ENCODE data around the gene EIPR1.

Gene EIPR1

GRCh38 chr2:3264010-3264744 lies 113.4 kb downstream of the EIPR1 start:
- no peak for DNase-seq

DNA sequence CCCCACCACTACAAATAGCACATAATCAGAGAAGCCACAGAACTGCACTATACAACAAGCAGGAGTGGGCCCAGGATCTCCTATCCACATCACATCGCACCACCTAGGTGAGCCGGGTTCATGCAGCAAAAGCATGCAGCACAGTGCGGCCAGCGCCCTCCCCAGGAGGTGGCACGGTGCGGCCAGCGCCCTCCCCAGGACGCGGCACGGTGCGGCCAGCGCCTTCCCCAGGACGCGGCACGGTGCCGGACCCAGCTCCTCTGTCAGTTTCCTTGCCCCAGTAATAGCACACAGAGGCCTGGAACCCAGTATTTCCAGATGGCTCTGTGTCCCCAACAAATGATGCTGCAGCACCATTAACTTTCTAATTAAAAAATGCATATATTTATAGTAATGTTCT lies 114.1 kb downstream of the EIPR1 start:
- no peak for DNase-seq

DNA sequence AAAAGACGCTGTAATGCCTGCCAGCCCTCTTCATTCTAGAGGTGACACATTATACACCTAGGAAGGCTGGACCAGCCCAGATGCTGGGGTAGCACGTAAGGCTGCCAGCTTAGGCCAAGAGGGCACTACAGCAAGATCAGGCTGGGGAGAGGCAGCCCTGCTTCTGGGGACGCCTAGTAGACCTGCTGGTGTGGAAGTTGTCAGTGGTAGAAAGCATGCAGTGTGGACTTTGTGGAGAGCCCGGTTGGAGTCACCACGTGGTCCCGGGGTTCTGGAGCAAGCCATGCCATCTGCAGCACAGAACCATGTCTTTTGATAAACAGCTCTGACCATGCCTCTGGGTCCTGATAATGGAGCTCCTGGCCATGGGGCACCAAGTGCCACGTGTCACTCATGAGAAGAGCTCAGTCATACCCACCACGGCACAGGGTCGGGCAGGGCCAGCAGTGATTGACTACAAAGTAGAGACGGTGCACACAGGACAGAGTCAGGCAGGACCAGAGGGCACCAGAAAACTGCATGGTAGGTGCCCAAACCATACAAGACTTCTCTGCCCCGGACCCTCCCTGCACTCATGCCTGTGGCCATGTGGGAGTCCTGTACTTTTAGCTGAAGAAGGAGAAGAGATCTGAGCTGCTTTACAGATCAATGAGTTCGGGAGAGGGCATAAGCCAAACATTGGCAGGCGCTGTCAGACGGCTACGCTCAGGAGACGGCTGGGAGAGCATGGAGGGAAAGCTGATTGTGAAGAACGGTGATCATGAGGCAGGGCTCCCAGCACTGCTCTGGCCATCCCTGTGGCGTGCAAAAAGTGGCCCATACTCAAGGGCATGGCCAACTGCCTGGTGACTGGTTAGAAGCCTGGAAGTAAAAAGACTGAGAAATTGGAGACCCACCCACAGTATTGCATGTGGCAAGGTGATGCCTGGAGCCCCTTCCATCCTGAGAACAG lies 114.9 kb downstream of the EIPR1 start:
- no peak for DNase-seq

DNA sequence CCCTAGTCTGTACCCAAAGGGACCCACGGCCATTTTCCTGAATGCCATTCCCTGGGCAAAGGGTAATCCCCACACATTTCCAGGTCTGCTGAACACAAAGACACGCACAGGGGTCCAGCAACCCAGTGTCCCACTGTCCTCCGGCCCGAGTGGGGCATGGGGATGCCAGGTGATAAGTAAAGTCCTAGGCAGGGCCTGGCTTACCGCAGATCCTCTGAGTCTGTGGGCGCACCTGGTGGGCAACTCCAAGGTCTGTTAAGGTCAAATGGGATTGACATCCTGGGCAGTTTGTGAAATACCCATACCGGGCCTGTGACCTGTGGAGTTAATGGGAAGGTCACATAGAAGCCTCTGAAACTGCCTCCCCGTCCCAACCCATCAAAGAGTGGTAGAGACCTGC lies 116.1 kb downstream of the EIPR1 start:
- DNase-seq: no peak

DNA sequence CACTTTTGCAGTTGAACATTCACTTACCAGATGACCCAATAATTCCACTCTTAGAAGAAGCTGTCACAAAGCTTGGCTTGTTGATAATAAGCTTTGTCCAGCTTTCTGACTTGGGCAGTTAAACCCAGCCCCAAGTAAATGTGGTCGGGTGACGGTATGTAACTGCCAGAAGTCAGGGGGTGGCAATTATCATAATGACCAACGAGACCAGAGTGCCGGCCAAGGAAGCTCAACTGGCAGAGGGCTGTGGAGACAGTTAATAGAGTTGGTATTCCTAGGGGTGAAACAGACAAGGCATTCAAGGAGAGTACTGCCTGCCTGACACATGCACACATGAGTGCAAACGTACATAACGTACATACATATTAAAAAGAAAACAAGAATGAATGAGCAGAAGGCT lies 116.7 kb downstream of the EIPR1 start:
- DNase-seq: no peak

GRCh38 chr2:3257826-3258225 lies 119.8 kb downstream of the EIPR1 start:
- peak; percentile 40 for DNase-seq

DNA sequence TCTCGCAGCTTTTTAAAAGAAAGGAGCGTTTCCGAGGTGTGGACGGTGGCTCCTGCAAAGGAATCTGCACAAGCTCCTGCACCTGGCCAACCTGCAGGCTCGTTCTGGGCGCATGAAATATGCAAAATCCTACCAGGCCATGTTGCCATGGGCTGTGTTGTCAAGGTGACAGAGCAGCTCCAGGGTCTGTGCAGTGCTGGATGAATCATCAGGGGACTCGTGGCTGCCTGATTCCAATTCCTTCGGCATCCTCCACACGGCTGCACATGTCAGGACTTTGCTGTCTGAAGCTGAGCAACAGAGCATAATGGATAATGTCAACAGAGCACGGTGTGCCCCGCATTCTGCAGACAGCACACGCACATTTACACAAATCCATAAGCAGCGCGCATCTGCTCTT lies 120.5 kb downstream of the EIPR1 start:
- peak; percentile 93 for DNase-seq

GRCh38 chr2:3256605-3257004 lies 121.0 kb downstream of the EIPR1 start:
- DNase-seq: no peak

GRCh38 chr2:3256157-3256556 lies 121.5 kb downstream of the EIPR1 start:
- no peak for DNase-seq

GRCh38 chr2:3254442-3254941 lies 123.1 kb downstream of the EIPR1 start:
- peak; percentile 56 for DNase-seq

GRCh38 chr2:3253913-3254441 lies 123.6 kb downstream of the EIPR1 start:
- DNase-seq: no peak

DNA sequence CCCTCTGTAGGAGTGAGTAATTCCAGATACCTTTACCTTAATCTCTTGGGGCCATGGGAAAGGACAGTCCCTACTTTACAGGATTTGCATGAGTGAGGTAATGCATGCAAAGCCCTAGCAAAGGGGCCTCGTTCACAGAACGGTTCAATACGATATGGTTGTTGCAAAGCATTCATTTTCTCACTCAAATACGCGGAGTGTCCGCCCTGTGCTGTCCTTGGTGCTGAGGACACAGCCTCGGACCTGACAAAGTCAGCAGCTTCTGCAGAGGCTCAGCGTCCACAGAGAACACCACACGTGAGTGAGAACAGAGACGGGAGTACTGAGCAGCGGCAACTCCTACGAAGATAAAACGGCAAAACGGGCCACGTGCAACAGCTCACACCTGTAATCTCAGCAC lies 125.7 kb downstream of the EIPR1 start:
- peak; percentile 51 for DNase-seq

DNA sequence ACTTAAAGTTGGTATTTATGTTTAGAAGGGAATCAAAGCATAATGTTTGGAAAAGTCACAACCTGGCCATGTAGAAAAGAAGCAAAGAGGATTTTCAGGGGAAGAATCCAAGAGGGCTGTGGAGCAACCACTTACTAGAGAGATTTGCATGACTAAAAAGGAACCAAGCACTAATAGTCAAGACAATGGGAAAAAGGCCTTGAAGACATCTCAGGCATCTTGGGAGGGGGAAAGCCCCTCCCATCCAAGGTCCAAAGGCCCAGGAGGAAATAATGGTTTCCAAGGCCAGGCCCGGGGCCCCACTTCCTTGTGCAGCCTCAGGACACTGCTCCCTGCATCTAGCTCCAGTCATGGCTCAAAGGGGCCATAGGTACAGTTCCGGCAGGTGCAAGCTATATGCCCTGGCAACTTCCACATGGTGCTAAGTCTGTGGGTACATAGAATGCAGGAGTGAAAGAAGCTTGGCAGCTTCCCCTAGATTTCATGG lies 128.1 kb downstream of the EIPR1 start:
- DNase-seq: no peak

GRCh38 chr2:3248754-3249475 lies 128.7 kb downstream of the EIPR1 start:
- DNase-seq: no peak

DNA sequence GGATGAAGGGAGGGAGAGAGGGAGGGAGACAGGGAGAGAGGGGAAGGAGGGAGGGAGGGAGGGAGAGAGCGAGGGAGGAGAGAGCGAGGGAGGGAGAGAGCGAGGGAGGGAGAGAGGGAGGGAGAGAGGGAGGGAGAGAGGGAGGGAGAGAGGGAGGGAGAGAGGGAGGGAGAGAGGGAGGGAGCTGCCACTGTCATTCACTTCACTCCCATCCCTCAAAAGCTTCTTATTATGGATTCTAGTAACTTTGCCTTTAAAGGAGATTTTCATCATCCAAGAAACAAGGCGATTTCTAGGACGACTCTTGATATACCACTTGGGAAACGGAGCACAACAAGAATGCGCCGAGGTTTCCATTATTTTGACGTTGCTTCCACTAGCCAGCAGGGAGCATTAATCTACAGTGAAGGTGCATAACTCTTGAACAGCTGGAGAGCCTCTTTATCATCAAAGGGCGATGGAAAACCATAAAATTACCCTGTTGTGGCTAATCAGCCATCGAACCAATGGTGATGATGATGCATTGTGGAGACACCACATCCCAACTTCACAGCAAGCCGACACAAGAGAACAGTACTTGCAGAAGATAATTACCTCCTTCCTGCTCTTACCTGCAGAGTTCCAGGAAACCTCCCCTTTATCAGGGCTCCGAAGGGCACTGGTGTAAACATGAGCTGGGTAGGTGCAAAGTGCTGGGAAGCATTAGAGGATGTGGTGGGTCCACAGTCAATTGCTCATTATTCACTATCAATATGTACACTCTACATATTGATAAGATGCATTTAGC lies 130.5 kb downstream of the EIPR1 start:
- no peak for DNase-seq

DNA sequence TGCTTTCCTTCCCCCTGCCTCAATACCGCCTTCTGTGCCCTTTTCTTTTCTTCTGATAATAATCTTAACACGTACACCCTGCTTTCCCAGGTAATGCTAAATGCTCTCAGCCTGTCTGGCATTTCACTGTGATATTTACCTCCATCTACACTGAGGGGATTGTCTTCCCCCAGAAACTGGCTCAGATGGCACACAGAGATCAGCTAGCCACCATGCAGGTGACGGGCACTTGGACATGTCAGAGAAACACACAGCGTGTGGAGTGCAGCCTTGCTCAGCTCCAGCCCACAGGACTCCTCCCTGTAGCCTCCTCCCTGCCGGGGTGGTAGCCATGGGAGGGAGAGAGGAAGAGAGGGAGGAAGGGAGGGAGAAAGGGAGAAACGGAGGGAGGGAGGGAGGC lies 131.2 kb downstream of the EIPR1 start:
- DNase-seq: no peak

DNA sequence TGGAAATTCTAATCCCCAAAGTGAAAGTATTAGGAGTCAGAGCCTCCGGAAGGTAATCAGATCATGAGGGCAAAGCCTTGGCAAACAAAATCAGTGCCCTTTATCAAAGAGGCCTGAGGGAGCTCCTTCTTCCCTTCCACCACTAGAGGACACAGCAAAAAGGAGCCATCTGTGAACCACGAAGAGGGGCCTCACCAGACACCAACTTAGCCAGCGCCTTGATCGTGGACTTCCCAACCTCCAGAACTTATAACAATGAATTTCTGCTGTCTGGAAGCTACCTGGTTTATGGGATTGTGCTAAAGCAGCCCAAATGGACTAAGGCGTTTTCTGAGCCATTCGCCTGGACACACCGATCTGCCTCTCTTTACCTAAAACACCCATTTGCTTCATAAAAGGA lies 133.1 kb downstream of the EIPR1 start:
- no peak for DNase-seq

DNA sequence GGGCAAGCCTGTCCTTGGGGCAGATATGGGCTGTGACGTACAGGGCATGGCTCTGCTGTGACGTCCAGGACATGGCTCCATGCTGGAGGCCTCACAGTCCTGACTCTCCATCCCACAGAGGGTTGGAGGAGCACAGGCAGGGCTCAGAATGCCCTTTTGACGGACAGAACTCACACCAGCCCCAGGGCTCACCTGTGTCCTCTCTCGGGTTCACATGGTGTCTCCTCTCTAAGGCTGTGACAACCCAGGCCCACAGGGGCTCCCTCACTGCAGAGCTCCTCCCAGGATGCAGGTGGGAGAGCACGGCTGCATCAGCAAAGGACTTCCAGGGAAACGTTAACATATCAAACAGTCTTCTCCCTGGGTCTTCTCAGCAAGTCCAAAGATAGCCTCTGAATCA lies 133.8 kb downstream of the EIPR1 start:
- no peak for DNase-seq

DNA sequence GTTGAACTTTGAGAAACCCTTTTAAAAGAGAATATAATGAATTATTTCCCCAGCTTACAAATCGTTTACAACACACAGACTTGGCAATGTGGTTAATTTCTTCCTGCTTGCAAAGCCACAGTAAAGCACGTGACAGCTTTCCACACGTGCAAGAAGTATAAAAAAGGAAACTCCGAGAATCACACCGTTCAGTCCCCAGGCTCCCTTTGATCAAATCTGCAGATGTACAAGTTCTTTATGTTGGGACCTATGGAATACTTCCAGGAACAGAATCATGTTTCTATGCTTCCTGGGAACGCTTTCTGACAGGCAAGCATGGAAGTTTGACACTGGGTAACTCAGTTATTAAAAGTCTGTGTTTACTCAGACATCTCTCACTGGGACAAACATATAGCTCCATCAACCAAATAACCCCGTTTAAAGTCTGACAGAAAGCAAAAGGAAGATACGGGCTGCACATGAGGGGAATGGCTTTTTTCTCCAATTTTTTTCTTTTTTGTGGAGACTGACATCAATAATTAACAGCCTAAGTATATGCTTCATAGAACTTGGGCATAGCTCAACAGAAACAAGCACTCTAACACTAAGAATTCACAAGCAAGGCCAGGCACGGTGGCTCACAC lies 134.8 kb downstream of the EIPR1 start:
- no peak for DNase-seq

- DNase-seq: no peak
Measured at GRCh38 chr2:3241971-3242746, 135.5 kb downstream of the EIPR1 start.
